Measurements from ENCODE around the gene GAS7.

GAS7 gene

GRCh38 chr17:9908649-9909042 lies 289.8 kb downstream of the GAS7 start:
- WGBS (ENCODE audit: insufficient coverage), result 84% methylated on average over 6 of the region's 7 CpGs
- CTCF ChIA-PET, result no interaction called here

GRCh38 chr17:9907883-9908648 lies 290.3 kb downstream of the GAS7 start:
- ChIA-PET POLR2A (no interaction called here), CTCF (no interaction called here)
- Histone ChIP-seq H3K4me3 (ENCODE audit: control insufficient read depth in 1 of 7, extremely low read depth in 1 of 7, insufficient read depth in 4 of 7, low read depth in 2 of 7, low read length in 6 of 7) (no peak overlapping the region), H3K27ac (ENCODE audit: insufficient read depth in 1 of 2, low read depth in 1 of 2, low read length in 2 of 2, poor library complexity in 1 of 2, severe bottlenecking in 2 of 2) (no peak overlapping the region), H3K9me3 (ENCODE audit: control extremely low read depth in 1 of 5, control insufficient read depth in 4 of 5, insufficient read depth in 2 of 5, low read depth in 1 of 5, low read length in 4 of 5) (no peaks in the 10 kb centered on the region), H3K36me3 (ENCODE audit: control insufficient read depth in 4 of 4, insufficient read depth in 4 of 4, low read length in 3 of 4) (no peaks in the 10 kb centered on the region), H3K4me1 (ENCODE audit: control extremely low read depth in 1 of 4, control insufficient read depth in 4 of 4, insufficient read depth in 4 of 4, low read length in 3 of 4) (no peaks in the 10 kb centered on the region), H3K27me3 (replicated peaks in 2 of 5; ENCODE audit: control insufficient read depth in 4 of 5, insufficient read depth in 5 of 5, low read length in 4 of 5) (peaks cover 0 to 8% (median 0%) of the 10 kb centered on the region in 5 experiments)
- no peak for DNase-seq
- WGBS (ENCODE audit: insufficient coverage), result 76% methylated on average over 10 of the region's 12 CpGs

More at GRCh38 chr17:9908649-9909042, 289.8 kb downstream of the GAS7 start:
- no peaks in the 10 kb centered on the region for H3K4me1 ChIP-seq (ENCODE audit: control extremely low read depth in 1 of 4, control insufficient read depth in 4 of 4, insufficient read depth in 4 of 4, low read length in 3 of 4)
- no peak overlapping the region for H3K27ac ChIP-seq (ENCODE audit: insufficient read depth in 1 of 2, low read depth in 1 of 2, low read length in 2 of 2, poor library complexity in 1 of 2, severe bottlenecking in 2 of 2)
- no peak for DNase-seq
- H3K9me3 ChIP-seq (ENCODE audit: control extremely low read depth in 1 of 5, control insufficient read depth in 4 of 5, insufficient read depth in 2 of 5, low read depth in 1 of 5, low read length in 4 of 5), result no peaks in the 10 kb centered on the region
- H3K4me3 ChIP-seq (ENCODE audit: control insufficient read depth in 1 of 7, extremely low read depth in 1 of 7, insufficient read depth in 4 of 7, low read depth in 2 of 7, low read length in 6 of 7), result no peak overlapping the region
- POLR2A ChIA-PET, result no interaction called here
- peaks cover 0 to 8% (median 0%) of the 10 kb centered on the region in 5 experiments for H3K27me3 ChIP-seq (replicated peaks in 2 of 5; ENCODE audit: control insufficient read depth in 4 of 5, insufficient read depth in 5 of 5, low read length in 4 of 5)
- no peaks in the 10 kb centered on the region for H3K36me3 ChIP-seq (ENCODE audit: control insufficient read depth in 4 of 4, insufficient read depth in 4 of 4, low read length in 3 of 4)

DNA sequence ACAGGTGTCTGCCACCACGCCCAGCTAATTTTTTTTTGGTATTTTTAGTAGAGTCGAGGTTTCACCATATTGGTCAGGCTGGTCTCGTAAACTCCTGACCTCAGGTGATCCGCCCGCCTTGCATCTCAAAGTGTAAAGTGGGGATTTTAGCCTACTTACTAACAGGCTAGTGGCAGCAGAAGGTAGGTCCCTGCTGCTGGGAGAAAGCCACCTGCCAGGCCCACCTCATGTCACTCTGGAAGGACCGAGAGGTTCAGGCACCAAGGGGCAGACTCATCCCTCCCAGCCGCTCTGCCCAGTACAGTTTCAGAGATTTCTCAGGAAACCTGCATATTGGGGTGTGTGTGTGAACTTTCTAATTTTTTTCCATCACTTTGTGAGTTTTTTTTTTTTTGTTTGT lies 291.3 kb downstream of the GAS7 start:
- 85% methylated on average over 7 of the region's 7 CpGs for WGBS (ENCODE audit: insufficient coverage)

DNA sequence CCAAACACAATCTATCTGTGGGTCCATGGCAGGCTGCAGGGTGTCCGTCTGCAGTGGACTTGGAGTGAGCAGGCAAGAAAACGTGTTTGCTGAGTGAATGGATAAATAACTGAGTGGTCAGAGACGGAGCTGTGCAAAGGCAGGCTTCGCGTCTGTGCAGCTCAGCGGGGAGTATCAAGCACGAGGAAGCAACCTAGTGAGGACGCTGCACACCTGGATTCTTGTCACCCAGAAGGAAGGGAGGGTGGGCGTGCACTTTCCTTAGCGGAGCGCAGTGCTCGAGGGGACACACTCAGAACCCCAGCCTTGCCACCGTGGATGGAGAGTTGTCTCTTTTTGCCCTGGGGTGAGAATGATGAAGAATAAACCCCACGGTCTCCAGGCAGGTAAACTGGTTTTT lies 291.8 kb downstream of the GAS7 start:
- H3K27ac ChIP-seq (ENCODE audit: insufficient read depth in 1 of 2, low read depth in 1 of 2, low read length in 2 of 2, poor library complexity in 1 of 2, severe bottlenecking in 2 of 2), result no peak overlapping the region
- no peak for DNase-seq
- ChIA-PET POLR2A (no interaction called here), CTCF (no interaction called here)
- H3K27me3 ChIP-seq (replicated peaks in 2 of 5; ENCODE audit: control insufficient read depth in 4 of 5, insufficient read depth in 5 of 5, low read length in 4 of 5), result peaks cover 0 to 15% (median 0%) of the 10 kb centered on the region in 5 experiments
- 95% methylated on average over 13 of the region's 14 CpGs for WGBS (ENCODE audit: insufficient coverage)
- no peak overlapping the region for H3K4me3 ChIP-seq (ENCODE audit: control insufficient read depth in 1 of 7, extremely low read depth in 1 of 7, insufficient read depth in 4 of 7, low read depth in 2 of 7, low read length in 6 of 7)
- H3K9me3 ChIP-seq (ENCODE audit: control extremely low read depth in 1 of 5, control insufficient read depth in 4 of 5, insufficient read depth in 2 of 5, low read depth in 1 of 5, low read length in 4 of 5), result no peaks in the 10 kb centered on the region
- no peaks in the 10 kb centered on the region for H3K4me1 ChIP-seq (ENCODE audit: control extremely low read depth in 1 of 4, control insufficient read depth in 4 of 4, insufficient read depth in 4 of 4, low read length in 3 of 4)
- no peaks in the 10 kb centered on the region for H3K36me3 ChIP-seq (ENCODE audit: control insufficient read depth in 4 of 4, insufficient read depth in 4 of 4, low read length in 3 of 4)

More for the DNA sequence above, 291.3 kb downstream of the GAS7 start:
- no peak overlapping the region for H3K27ac ChIP-seq (ENCODE audit: insufficient read depth in 1 of 2, low read depth in 1 of 2, low read length in 2 of 2, poor library complexity in 1 of 2, severe bottlenecking in 2 of 2)
- no peaks in the 10 kb centered on the region for H3K4me1 ChIP-seq (ENCODE audit: control extremely low read depth in 1 of 4, control insufficient read depth in 4 of 4, insufficient read depth in 4 of 4, low read length in 3 of 4)
- no peaks in the 10 kb centered on the region for H3K9me3 ChIP-seq (ENCODE audit: control extremely low read depth in 1 of 5, control insufficient read depth in 4 of 5, insufficient read depth in 2 of 5, low read depth in 1 of 5, low read length in 4 of 5)
- ChIA-PET CTCF (no interaction called here), POLR2A (no interaction called here)
- DNase-seq, result no peak
- H3K4me3 ChIP-seq (ENCODE audit: control insufficient read depth in 1 of 7, extremely low read depth in 1 of 7, insufficient read depth in 4 of 7, low read depth in 2 of 7, low read length in 6 of 7), result no peak overlapping the region
- H3K27me3 ChIP-seq (replicated peaks in 2 of 5; ENCODE audit: control insufficient read depth in 4 of 5, insufficient read depth in 5 of 5, low read length in 4 of 5), result peaks cover 0 to 9% (median 0%) of the 10 kb centered on the region in 5 experiments
- no peaks in the 10 kb centered on the region for H3K36me3 ChIP-seq (ENCODE audit: control insufficient read depth in 4 of 4, insufficient read depth in 4 of 4, low read length in 3 of 4)

DNA sequence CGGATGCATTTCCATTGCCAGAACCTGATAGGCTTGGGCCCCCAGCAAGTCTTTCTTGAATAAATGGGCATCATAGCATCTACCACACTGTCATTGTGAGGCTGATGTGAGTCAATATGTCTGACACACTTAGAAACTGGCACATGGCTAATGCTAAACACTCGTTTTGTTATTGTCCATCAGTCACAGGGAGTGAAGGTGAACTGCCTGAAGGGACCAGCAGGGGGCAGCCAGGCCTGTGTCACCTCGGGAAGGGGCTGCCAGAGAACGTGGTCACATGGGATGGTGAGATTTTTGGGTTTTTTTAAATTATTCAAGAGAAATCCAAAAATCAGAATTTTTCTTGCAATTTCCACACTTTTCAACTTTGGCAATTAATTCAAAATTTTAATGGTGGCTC lies 292.5 kb downstream of the GAS7 start:
- Histone ChIP-seq H3K4me1 (ENCODE audit: control extremely low read depth in 1 of 4, control insufficient read depth in 4 of 4, insufficient read depth in 4 of 4, low read length in 3 of 4) (no peaks in the 10 kb centered on the region), H3K36me3 (ENCODE audit: control insufficient read depth in 4 of 4, insufficient read depth in 4 of 4, low read length in 3 of 4) (no peaks in the 10 kb centered on the region), H3K4me3 (ENCODE audit: control insufficient read depth in 1 of 7, extremely low read depth in 1 of 7, insufficient read depth in 4 of 7, low read depth in 2 of 7, low read length in 6 of 7) (no peak overlapping the region), H3K27me3 (replicated peaks in 2 of 5; ENCODE audit: control insufficient read depth in 4 of 5, insufficient read depth in 5 of 5, low read length in 4 of 5) (peaks cover 0 to 22% (median 2%) of the 10 kb centered on the region in 5 experiments), H3K27ac (ENCODE audit: insufficient read depth in 1 of 2, low read depth in 1 of 2, low read length in 2 of 2, poor library complexity in 1 of 2, severe bottlenecking in 2 of 2) (no peak overlapping the region), H3K9me3 (ENCODE audit: control extremely low read depth in 1 of 5, control insufficient read depth in 4 of 5, insufficient read depth in 2 of 5, low read depth in 1 of 5, low read length in 4 of 5) (no peaks in the 10 kb centered on the region)
- WGBS (ENCODE audit: insufficient coverage), result 58% methylated on average over 2 of the region's 4 CpGs
- ChIA-PET POLR2A (no interaction called here), CTCF (no interaction called here)
- DNase-seq, result peak; percentile 10 to 44 (median 40)

DNA sequence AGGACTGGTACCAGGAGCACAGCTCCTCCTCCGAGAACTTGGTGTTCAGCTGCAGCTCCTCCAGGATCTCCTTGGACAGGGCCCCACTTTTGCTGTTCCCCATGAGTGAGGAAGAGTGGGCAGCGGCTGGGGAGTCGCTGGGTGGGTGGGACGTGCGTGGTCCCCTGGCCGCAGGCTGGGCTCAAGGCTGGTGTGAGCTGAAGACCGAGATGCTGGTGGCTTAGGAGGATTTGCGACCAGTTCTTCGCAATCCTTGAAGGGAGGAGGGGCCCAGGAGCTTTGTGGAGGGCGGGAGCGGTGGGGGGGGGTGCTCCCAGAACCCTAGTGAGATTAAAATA lies 293.4 kb downstream of the GAS7 start, which contains the start of gene RCVRN:
Gene RCVRN (minus strand): TSS at position 194 of the 338 bp plus-strand sequence. CDS start 91 bp downstream, at position 103.
- POLR2A ChIA-PET, result no interaction called here
- CTCF ChIA-PET, result interaction anchor here (1.1 kb wide), 1 partner anchor 24 kb away, joined by 3 read pairs; no protein-coding TSS in a partner anchor

GRCh38 chr17:9904277-9905077 lies 293.9 kb downstream of the GAS7 start:
- CTCF ChIA-PET, result interaction anchor here (1.1 kb wide), 1 partner anchor 24 kb away, joined by 3 read pairs; no protein-coding TSS in a partner anchor
- no peak for DNase-seq
- Histone ChIP-seq H3K36me3 (ENCODE audit: control insufficient read depth in 4 of 4, insufficient read depth in 4 of 4, low read length in 3 of 4) (no peaks in the 10 kb centered on the region), H3K27me3 (replicated peaks in 2 of 5; ENCODE audit: control insufficient read depth in 4 of 5, insufficient read depth in 5 of 5, low read length in 4 of 5) (peaks cover 0 to 34% (median 2%) of the 10 kb centered on the region in 5 experiments), H3K27ac (ENCODE audit: insufficient read depth in 1 of 2, low read depth in 1 of 2, low read length in 2 of 2, poor library complexity in 1 of 2, severe bottlenecking in 2 of 2) (no peak overlapping the region), H3K4me3 (ENCODE audit: control insufficient read depth in 1 of 7, extremely low read depth in 1 of 7, insufficient read depth in 4 of 7, low read depth in 2 of 7, low read length in 6 of 7) (no peak overlapping the region), H3K9me3 (ENCODE audit: control extremely low read depth in 1 of 5, control insufficient read depth in 4 of 5, insufficient read depth in 2 of 5, low read depth in 1 of 5, low read length in 4 of 5) (no peaks in the 10 kb centered on the region), H3K4me1 (ENCODE audit: control extremely low read depth in 1 of 4, control insufficient read depth in 4 of 4, insufficient read depth in 4 of 4, low read length in 3 of 4) (no peaks in the 10 kb centered on the region)
- WGBS (ENCODE audit: insufficient coverage), result 97% methylated on average over 33 of the region's 35 CpGs
- POLR2A ChIA-PET, result no interaction called here

More for the DNA sequence above, 293.4 kb downstream of the GAS7 start, which contains the start of gene RCVRN:
- H3K27ac ChIP-seq (ENCODE audit: insufficient read depth in 1 of 2, low read depth in 1 of 2, low read length in 2 of 2, poor library complexity in 1 of 2, severe bottlenecking in 2 of 2), result no peak within 1 kb of the TSS
- no peaks in the 10 kb centered on the region for H3K36me3 ChIP-seq (ENCODE audit: control insufficient read depth in 4 of 4, insufficient read depth in 4 of 4, low read length in 3 of 4)
- no peak within 1 kb of the TSS for H3K4me3 ChIP-seq (ENCODE audit: control insufficient read depth in 1 of 7, extremely low read depth in 1 of 7, insufficient read depth in 4 of 7, low read depth in 2 of 7, low read length in 6 of 7)
- no peak for DNase-seq
- no peaks in the 10 kb centered on the region for H3K9me3 ChIP-seq (ENCODE audit: control extremely low read depth in 1 of 5, control insufficient read depth in 4 of 5, insufficient read depth in 2 of 5, low read depth in 1 of 5, low read length in 4 of 5)
- peaks cover 0 to 30% (median 2%) of the 10 kb centered on the region in 5 experiments for H3K27me3 ChIP-seq (replicated peaks in 2 of 5; ENCODE audit: control insufficient read depth in 4 of 5, insufficient read depth in 5 of 5, low read length in 4 of 5)
- H3K4me1 ChIP-seq (ENCODE audit: control extremely low read depth in 1 of 4, control insufficient read depth in 4 of 4, insufficient read depth in 4 of 4, low read length in 3 of 4), result no peaks in the 10 kb centered on the region
- WGBS (ENCODE audit: insufficient coverage), result 99% methylated on average over 10 of the region's 11 CpGs
